Panc1 (cell line): ENCODE measurements around the gene SYCP3. TPM values are rescaled to one million over a fixed set of nuclear protein-coding genes. Genes with fewer than 3 reads are reported as not detected.
A peak's percentile ranks its signal among the peaks of the same experiment; 100 is the strongest.

Experiments used
- ATAC-seq: fragments of 200-7000 bp; cut with Tn5 transposase; 2 replicates; pipeline ENCODE4 v1.9.1; 2020; ENCODE audit warnings: mild to moderate bottlenecking, moderate library complexity
- BruUV-seq: library from RNA; stranded (reverse); fragments of 400-500 nt; replicated peaks from 2 replicates; lab custom pipeline; 2021; lab: Mats Ljungman, UMichigan
- CTCF ChIA-PET: fragments of 300-600 bp; sonication (Branson Sonifier 250); formaldehyde crosslinking; loops from one replicate; lab custom pipeline; 2022; ENCODE audit warnings: antibody characterized with exemption; lab: Charles Lee
- POLR2A ChIA-PET: fragments of 300-600 bp; sonication (Branson Sonifier 250); formaldehyde crosslinking; loops from one replicate; lab custom pipeline; 2022; ENCODE audit warnings: antibody characterized with exemption; lab: Charles Lee
- DNase-seq: peaks from one replicate; pipeline ENCODE4 v3.0.0-alpha.2; 2010; ENCODE audit warnings: low read depth, low spot score
- H3K27ac ChIP-seq: 2 replicates; pipeline ENCODE4 v1.5.1; 2011; ENCODE audit warnings: mild to moderate bottlenecking, low read length, inconsistent platforms
- H3K27me3 ChIP-seq: fragments of 200-500 bp; sonication (Bioruptor generic); 2 replicates; pipeline ENCODE4 v1.6.0; 2014; ENCODE audit warnings: low read length, inconsistent platforms; ENCODE audit not compliant: control insufficient read depth, insufficient read depth
- H3K36me3 ChIP-seq: fragments of 200-500 bp; sonication (Bioruptor generic); 2 replicates; pipeline ENCODE4 v1.5.1; 2014; ENCODE audit warnings: inconsistent platforms, mild to moderate bottlenecking, low read length, moderate library complexity; ENCODE audit not compliant: control insufficient read depth, insufficient read depth
- H3K4me1 ChIP-seq: 2 replicates; pipeline ENCODE4 v1.5.1; 2011; ENCODE audit warnings: inconsistent platforms, mild to moderate bottlenecking, low read length, moderate library complexity; ENCODE audit not compliant: control insufficient read depth, insufficient read depth
- H3K4me3 ChIP-seq, 2 experiments: 2 replicates each; pipeline ENCODE4 v1.5.1; 2011 to 2012; ENCODE audit warnings: low read depth in 2 of 2, low read length in 2 of 2, mild to moderate bottlenecking in 2 of 2, inconsistent platforms in 1 of 2, moderate library complexity in 1 of 2
- H3K9me3 ChIP-seq: fragments of 200-500 bp; sonication (Bioruptor generic); 2 replicates; pipeline ENCODE4 v1.5.1; 2014; ENCODE audit warnings: low read depth, mild to moderate bottlenecking, inconsistent platforms, low read length, moderate library complexity; ENCODE audit not compliant: control insufficient read depth, insufficient read depth
- CTCF ChIP-seq: fragments of 450-650 bp; IDR thresholded peaks from 2 replicates; pipeline ENCODE4 v1.5.1; 2017; ENCODE audit warnings: mild to moderate bottlenecking
- POLR2AphosphoS5 ChIP-seq: IDR thresholded peaks from 2 replicates; pipeline ENCODE4 v1.6.1; 2012; ENCODE audit warnings: mild to moderate bottlenecking, low read depth, low read length, moderate library complexity
- REST ChIP-seq, 2 experiments: IDR thresholded peaks; 2 replicates each; pipeline ENCODE4 v1.6.1; 2011 to 2012; ENCODE audit warnings: low read depth in 2 of 2, control low read depth in 1 of 2, low read length in 1 of 2, mild to moderate bottlenecking in 1 of 2, moderate library complexity in 1 of 2; ENCODE audit not compliant: insufficient read depth in 1 of 2
- SIN3A ChIP-seq: IDR thresholded peaks from 2 replicates; pipeline ENCODE4 v1.6.1; 2012; ENCODE audit warnings: low read depth, mild to moderate bottlenecking, low read length, moderate library complexity, borderline replicate concordance; ENCODE audit not compliant: insufficient read depth
- TCF7L2 ChIP-seq: IDR thresholded peaks from 2 replicates; pipeline ENCODE4 v1.6.1; 2011; ENCODE audit warnings: mild to moderate bottlenecking, low read depth, low read length, inconsistent platforms
- in situ Hi-C: cut with HindIII; loops from 2 replicates; pipeline ENCODE4 v1.10.0; 2016; ENCODE audit warnings: low sequenced_read_pairs, low pct_unique_long_range_greater_than_20kb
- intact Hi-C: fragments of 100-400 bp; cut with micrococcal nuclease; formaldehyde crosslinking; loops from one replicate; pipeline ENCODE4 v1.10.0; 2022; ENCODE audit not compliant: unreplicated experiment
- total RNA-seq: library from RNA; stranded (reverse); gene quantifications from one replicate; pipeline ENCODE4 v1.2.1, GENCODE V29; 2021; ENCODE audit not compliant: unreplicated experiment

SYCP3 gene
- total RNA-seq, 1 experiment from 2014 or later = not detected

- Histone ChIP-seq H3K4me1 (no peaks in the 10 kb centered on the region), H3K27ac (no peak overlapping the region), H3K9me3 (no peaks in the 10 kb centered on the region), H3K27me3 (no peaks in the 10 kb centered on the region), H3K4me3 (no peak overlapping the region), H3K36me3 (0 out of 2 replicates have a peak, but pooled peaks cover 4% of the 10 kb centered on the region)
- in situ Hi-C loops (no loop called here), intact Hi-C loops (no loop called here)
- ChIA-PET CTCF (no interaction called here), POLR2A (no interaction called here)
- TF ChIP-seq TCF7L2 (no peak), CTCF (peak; percentile 20; the same call in 1 of the 2 replicates)
- no peak for ATAC-seq
- BruUV-seq = no TSS peak
- no peak for DNase-seq
These were observed 28.3 kb upstream of the SYCP3 start for GRCh38 chr12:101767537-101767936.

GRCh38 chr12:101764051-101764792 is 25.0 kb upstream of the SYCP3 start:
- H3K27me3 ChIP-seq = no peaks in the 10 kb centered on the region
- in situ Hi-C loops (no loop called here), intact Hi-C loops (no loop called here)
- TF ChIP-seq SIN3A = no peak
- no peak for TF ChIP-seq REST (IDR thresholded peaks at IDR 0.05; ENCODE audit: insufficient read depth in 1 of 2, low read depth in 2 of 2, low read length in 1 of 2)
- no peak for TF ChIP-seq TCF7L2
- no peak for TF ChIP-seq CTCF
- no peak for TF ChIP-seq POLR2AphosphoS5
- H3K9me3 ChIP-seq = no peaks in the 10 kb centered on the region
- CTCF ChIA-PET = no interaction called here
- BruUV-seq = TSS peak; percentile 82
- POLR2A ChIA-PET = no interaction called here
- DNase-seq = no peak
- no peak overlapping the region for H3K4me3 ChIP-seq
- H3K4me1 ChIP-seq = no peaks in the 10 kb centered on the region
- no peak for ATAC-seq
- H3K36me3 ChIP-seq = 0 out of 2 replicates have a peak, but pooled peaks cover 4% of the 10 kb centered on the region
- H3K27ac ChIP-seq = no peak overlapping the region
